ENCODE results near the gene RPL12.

DNA sequence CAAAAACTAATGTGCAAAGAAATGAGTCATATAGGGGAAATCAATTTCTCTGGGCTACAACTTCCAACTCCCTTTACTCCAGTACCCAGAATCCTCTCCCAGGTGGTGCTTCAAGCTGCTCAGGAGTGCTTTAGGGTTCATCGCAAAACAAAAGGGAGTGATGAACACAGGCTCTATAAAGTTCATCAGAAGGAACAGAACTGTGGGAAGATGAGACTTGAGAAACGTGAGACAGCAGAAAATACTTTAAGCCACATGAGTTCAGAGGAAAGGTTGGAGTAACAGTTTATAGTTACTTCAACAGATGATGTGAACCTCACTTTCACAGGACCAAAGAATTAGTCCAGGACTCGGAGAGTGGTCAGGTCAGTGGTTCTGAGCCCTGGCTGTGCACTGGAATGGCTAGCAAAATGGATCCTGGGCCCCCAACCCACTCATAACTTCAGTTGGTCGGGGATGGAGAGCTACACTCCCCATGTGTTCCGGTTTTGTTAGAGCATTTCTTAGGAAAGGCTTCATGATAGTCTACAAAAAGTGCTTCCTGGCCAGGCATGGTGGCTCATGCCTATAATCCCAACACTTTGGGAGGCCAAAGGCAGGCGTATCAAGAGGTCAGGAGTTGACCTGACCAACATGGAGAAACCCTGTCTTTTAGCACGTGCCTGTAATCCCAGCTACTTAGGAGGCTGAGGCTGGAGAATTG is 4.3 kb downstream of the RPL12 start:
- TF ChIP-seq, protein P1, sequence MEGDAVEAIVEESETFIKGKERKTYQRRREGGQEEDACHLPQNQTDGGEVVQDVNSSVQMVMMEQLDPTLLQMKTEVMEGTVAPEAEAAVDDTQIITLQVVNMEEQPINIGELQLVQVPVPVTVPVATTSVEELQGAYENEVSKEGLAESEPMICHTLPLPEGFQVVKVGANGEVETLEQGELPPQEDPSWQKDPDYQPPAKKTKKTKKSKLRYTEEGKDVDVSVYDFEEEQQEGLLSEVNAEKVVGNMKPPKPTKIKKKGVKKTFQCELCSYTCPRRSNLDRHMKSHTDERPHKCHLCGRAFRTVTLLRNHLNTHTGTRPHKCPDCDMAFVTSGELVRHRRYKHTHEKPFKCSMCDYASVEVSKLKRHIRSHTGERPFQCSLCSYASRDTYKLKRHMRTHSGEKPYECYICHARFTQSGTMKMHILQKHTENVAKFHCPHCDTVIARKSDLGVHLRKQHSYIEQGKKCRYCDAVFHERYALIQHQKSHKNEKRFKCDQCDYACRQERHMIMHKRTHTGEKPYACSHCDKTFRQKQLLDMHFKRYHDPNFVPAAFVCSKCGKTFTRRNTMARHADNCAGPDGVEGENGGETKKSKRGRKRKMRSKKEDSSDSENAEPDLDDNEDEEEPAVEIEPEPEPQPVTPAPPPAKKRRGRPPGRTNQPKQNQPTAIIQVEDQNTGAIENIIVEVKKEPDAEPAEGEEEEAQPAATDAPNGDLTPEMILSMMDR (IDR thresholded peaks at IDR 0.05), result no peak
- TF ChIP-seq POLR2A (IDR thresholded peaks at IDR 0.05) (no peak), EP300 (IDR thresholded peaks at IDR 0.05; ENCODE audit: low read depth) (no peak)
